GM04503 (cell line): ENCODE data around the gene IGSF23.

Source experiments
- DNase-seq: peaks from one replicate; pipeline ENCODE4 v3.0.0-alpha.2; 2012; ENCODE audit warnings: low read depth

IGSF23 gene

GRCh38 chr19:44641501-44642265, 28.3 kb downstream of the IGSF23 start:
- no peak for DNase-seq

GRCh38 chr19:44642377-44642776, 29.0 kb downstream of the IGSF23 start:
- no peak for DNase-seq

DNA sequence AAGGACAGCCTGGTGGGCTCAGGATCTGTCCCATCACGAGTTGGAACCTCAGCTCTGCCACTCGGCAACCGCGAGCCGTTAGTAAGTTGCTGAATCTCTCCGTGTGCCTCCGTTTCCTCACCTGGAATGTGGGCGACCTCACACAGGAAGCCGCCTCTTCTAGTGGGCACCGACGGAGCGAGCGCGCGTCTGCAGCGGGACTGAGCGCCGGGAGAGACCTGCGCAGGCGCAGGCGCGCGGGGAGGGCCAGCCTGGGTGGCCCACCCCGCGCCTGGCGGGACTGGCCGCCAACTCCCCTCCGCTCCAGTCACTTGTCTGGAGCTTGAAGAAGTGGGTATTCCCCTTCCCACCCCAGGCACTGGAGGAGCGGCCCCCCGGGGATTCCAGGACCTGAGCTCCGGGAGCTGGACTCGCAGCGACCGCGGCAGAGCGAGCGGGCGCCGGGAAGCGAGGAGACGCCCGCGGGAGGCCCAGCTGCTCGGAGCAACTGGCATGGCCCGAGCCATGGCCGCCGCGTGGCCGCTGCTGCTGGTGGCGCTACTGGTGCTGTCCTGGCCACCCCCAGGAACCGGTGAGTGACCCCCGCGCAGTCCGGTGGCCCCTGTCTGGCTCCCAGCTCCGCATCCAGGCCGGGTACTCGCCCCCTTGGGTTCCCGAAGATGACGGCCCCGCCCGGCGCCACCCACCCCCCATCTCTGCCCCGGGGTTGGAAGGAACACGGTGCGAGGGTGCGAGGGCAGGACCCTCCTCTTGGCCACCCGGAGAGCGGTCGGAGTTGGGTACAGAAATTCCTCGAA, 30.4 kb downstream of the IGSF23 start, which contains the start of gene PVR:
PVR (plus strand) TSS at position 306 of the 797 bp plus-strand sequence; CDS start at position 493, 187 bp downstream.
- DNase-seq: no peak

- no peak for DNase-seq
Measured at GRCh38 chr19:44644402-44645016, 31.1 kb downstream of the IGSF23 start.

- no peak for DNase-seq
Measured at GRCh38 chr19:44645407-44646048, 32.2 kb downstream of the IGSF23 start.

DNA sequence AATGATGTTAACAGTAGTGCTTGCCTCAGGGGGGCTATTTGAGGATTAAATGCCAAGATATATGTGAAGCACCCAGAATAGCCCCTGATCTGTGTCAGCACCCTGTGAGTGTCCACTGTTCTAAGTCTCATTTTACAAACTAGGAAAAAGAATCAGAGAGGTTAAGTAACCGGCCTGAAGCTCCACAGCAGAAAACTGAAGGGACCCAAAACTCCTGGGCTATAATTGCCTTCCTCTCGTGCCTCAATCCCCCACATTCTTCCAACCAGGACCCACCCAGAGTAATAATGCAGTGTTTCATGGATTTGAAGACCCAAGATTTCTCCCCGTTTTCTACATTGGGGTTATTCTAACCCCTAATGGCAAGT, 32.7 kb downstream of the IGSF23 start:
- DNase-seq: no peak

DNA sequence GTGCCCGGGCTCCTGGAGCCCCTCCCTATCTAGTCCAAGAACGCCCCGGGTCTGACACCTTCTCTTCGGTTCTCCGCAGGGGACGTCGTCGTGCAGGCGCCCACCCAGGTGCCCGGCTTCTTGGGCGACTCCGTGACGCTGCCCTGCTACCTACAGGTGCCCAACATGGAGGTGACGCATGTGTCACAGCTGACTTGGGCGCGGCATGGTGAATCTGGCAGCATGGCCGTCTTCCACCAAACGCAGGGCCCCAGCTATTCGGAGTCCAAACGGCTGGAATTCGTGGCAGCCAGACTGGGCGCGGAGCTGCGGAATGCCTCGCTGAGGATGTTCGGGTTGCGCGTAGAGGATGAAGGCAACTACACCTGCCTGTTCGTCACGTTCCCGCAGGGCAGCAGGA, 33.8 kb downstream of the IGSF23 start:
- no peak for DNase-seq

DNA sequence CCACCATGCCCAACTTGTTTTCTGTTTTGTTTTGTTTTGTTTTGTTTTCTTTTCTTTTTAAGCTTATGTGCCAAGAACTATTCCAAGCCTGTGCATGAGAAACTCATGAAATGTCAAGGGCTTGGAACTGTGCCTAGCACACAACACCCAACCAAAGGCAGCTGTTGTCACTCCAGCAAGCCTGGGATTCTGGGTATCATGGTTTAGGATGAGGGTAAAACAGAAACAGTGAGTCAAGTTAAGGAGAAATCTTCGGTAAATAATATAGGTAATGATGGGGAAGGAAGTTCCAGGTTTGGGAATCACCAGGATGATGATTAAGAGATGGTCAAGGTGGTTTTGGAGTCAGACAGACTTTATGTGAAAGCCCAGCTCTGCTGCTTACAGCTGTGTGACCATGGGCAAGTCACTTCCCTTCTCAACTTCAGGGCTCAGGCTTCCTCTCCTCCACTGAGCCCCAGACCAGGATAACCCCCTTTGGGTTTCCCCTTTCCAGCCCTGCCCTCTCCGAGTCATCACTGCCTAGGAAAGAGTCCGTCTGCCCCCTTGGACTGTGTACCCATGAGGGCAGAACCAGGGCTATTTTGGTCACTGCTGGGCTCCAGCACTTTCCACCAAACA, 35.4 kb downstream of the IGSF23 start:
- DNase-seq: peak; percentile 88

GRCh38 chr19:44649578-44650145, 36.3 kb downstream of the IGSF23 start:
- no peak for DNase-seq

GRCh38 chr19:44653343-44653742, 40.0 kb downstream of the IGSF23 start:
- DNase-seq: no peak

GRCh38 chr19:44653977-44654774, 40.8 kb downstream of the IGSF23 start:
- no peak for DNase-seq

DNA sequence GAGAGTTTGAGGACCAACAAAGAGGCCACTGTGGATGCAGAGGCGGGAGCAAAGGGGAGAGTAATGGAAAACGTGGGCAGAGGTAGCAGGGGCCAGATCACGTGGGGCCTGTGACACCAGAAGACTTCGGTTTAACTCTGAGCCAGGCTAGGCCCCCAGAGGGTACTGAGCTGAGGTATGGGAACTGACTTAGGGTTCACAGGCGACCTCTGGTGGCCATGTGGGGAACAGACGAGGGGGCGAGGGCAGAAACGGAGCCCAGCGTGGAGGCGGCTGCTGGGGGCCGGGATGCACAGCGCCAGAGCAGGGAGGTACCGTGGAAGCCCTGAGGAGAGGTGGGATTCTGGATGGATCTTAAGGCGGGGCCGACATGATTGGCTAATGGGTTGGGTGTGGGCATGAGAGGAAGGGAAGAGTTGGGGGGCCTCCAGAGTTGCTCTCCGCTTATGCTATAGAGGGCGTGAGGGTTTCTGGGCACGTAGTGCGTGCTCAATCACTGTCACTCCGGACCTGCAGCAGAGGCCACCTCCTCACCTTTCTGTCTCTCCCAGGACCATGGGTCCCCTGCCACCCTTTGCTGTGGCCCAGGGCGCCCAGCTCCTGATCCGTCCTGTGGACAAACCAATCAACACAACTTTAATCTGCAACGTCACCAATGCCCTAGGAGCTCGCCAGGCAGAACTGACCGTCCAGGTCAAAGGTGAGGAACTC, 44.0 kb downstream of the IGSF23 start:
- DNase-seq: no peak

DNA sequence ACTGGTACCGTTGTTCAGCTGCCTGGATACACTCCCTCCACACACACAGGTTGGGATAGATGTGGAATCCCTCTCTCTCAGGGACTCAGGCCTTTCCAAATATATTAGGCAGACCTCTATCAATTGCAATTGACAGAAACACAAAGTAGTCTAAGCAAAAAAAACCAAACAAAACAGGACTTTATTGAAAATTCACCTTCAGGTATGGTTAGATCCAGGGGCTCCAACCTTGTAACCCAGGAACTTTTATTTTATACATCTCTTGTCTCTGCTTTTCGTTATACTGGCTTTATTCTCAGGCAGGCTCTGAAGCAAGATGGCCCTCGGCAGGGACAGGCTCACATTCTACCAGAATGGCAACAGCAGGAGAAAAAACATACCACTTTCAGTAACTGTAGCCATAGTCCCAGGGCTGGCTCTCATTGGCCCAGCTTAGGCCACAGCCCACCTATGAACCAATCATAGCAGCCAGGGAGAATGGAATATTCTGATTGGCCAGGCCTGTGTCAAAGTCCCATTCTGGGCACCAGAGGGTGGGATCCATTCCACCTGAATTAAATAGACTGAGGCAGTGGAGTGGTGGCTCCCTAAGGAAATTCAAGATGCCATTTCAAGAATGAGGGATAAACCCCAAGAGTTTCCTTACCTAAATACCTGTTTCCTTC, 44.8 kb downstream of the IGSF23 start:
- no peak for DNase-seq

- DNase-seq: no peak
Measured at GRCh38 chr19:44660081-44660480, 46.7 kb downstream of the IGSF23 start.

GRCh38 chr19:44661205-44661604, 47.8 kb downstream of the IGSF23 start:
- no peak for DNase-seq

- DNase-seq: no peak
Measured at GRCh38 chr19:44661904-44662303, 48.5 kb downstream of the IGSF23 start.

GRCh38 chr19:44662691-44663385, 49.5 kb downstream of the IGSF23 start:
- peak; percentile 49 for DNase-seq

- DNase-seq: no peak
Measured at GRCh38 chr19:44663996-44664395, 50.6 kb downstream of the IGSF23 start.

DNA sequence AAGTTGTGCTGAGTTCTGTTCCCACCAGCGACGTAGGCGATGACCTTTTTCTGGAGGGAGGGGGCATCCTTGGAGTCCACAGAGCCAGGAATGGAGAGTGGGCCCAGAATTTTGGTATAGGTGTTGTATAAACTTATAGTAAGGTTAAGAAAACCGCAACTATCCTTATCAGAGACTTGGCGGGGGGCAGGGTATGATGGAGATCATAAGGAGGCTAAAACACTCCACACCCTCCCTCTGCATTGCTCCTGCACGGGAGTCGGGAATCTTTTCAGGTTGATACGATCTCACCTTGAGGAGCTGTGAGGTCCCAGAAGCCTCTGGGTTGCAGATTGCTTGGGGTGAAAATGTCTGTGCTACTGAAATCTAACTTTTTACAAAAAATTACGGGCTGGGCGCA, 51.6 kb downstream of the IGSF23 start:
- no peak for DNase-seq
